ENCODE measurements around the gene HOXA7. TPM values are rescaled to one million over a fixed set of nuclear protein-coding genes. Genes with fewer than 3 reads are reported as not detected.

The HOXA7 gene
- total RNA-seq, 1 experiment from 2014 or later: 2.6 TPM

GRCh38 chr7:27163288-27164044 is 7.0 kb upstream of the HOXA7 start:
- no peak for TF ChIP-seq CTCF (conservative IDR thresholded peaks at IDR 0.05; ENCODE audit: low read depth, low read length)
- no peak for TF ChIP-seq EZH2phosphoT487 (IDR thresholded peaks at IDR 0.05; ENCODE audit: borderline replicate concordance, low read length)
- TF ChIP-seq EZH2 (IDR thresholded peaks at IDR 0.05; ENCODE audit: low read length, unreplicated experiment): no peak
- H3K4me1 ChIP-seq (ENCODE audit: insufficient read depth, low read length): peaks cover 26% of the 10 kb centered on the region
- peaks cover 20% of the 10 kb centered on the region for H4K20me1 ChIP-seq (ENCODE audit: low read length)
- H3K27me3 ChIP-seq (ENCODE audit: low read length): no peaks in the 10 kb centered on the region
- CTCF ChIA-PET: interaction anchor here (0.7 kb wide), 1 partner anchor 480 kb away, joined by 5 read pairs; no protein-coding TSS in a partner anchor
- no peak for ATAC-seq
- H3K79me2 ChIP-seq (ENCODE audit: low read length): peaks cover 73% of the 10 kb centered on the region
- H3K4me2 ChIP-seq (ENCODE audit: low read length): peak overlapping the region; percentile 93
- BruUV-seq (replicated peaks): TSS peak; percentile 21
- peak overlapping the region; percentile 84 for H3K4me3 ChIP-seq (ENCODE audit: low read length)
- no peak overlapping the region for H2AFZ ChIP-seq (ENCODE audit: low read length)
- H3K9me2 ChIP-seq (replicated peaks; ENCODE audit: low read length): no peaks in the 10 kb centered on the region
- no peaks in the 10 kb centered on the region for H3K9me3 ChIP-seq (ENCODE audit: low read length)
- peaks cover 23% of the 10 kb centered on the region for H3K36me3 ChIP-seq (ENCODE audit: low read depth, low read length)
- peak overlapping the region; percentile 97 for H3K27ac ChIP-seq (ENCODE audit: low read length)
- H3K9ac ChIP-seq (ENCODE audit: low read length): peak overlapping the region; percentile 90
- intact Hi-C loops (cut with micrococcal nuclease): loop anchor here (2.0 to 5.0 kb wide), 5 partner anchors 15 to 1271 kb away; no protein-coding TSS in a partner anchor
- DNase-seq: peak; percentile 19
- peaks cover 5% of the 10 kb centered on the region for H3F3A ChIP-seq (ENCODE audit: low read length, unreplicated experiment)
- POLR2A ChIA-PET (ENCODE audit: unreplicated experiment): interaction anchor here (0.6 to 0.9 kb wide), 6 partner anchors 9 to 443 kb away, joined by 3 to 9 read pairs (median 4); no protein-coding TSS in a partner anchor

- peaks cover 21% of the 10 kb centered on the region for H3K4me1 ChIP-seq (ENCODE audit: insufficient read depth, low read length)
- H4K20me1 ChIP-seq (ENCODE audit: low read length): peaks cover 20% of the 10 kb centered on the region
- H3K4me2 ChIP-seq (ENCODE audit: low read length): peak overlapping the region; percentile 93
- peak overlapping the region; percentile 90 for H3K9ac ChIP-seq (ENCODE audit: low read length)
- DNase-seq (peak; percentile 21), ATAC-seq (no peak)
- no peak overlapping the region for H2AFZ ChIP-seq (ENCODE audit: low read length)
- TF ChIP-seq CTCF (conservative IDR thresholded peaks at IDR 0.05; ENCODE audit: low read depth, low read length) (no peak), EZH2 (IDR thresholded peaks at IDR 0.05; ENCODE audit: low read length, unreplicated experiment) (no peak), EZH2phosphoT487 (IDR thresholded peaks at IDR 0.05; ENCODE audit: borderline replicate concordance, low read length) (no peak)
- peaks cover 5% of the 10 kb centered on the region for H3F3A ChIP-seq (ENCODE audit: low read length, unreplicated experiment)
- BruUV-seq (replicated peaks): no TSS peak
- H3K9me2 ChIP-seq (replicated peaks; ENCODE audit: low read length): no peaks in the 10 kb centered on the region
- POLR2A ChIA-PET (ENCODE audit: unreplicated experiment): interaction anchor here (0.5 to 0.9 kb wide), 8 partner anchors 10 to 1307 kb away, joined by 3 to 9 read pairs (median 4); no protein-coding TSS in a partner anchor
- peak overlapping the region; percentile 97 for H3K27ac ChIP-seq (ENCODE audit: low read length)
- peak overlapping the region; percentile 84 for H3K4me3 ChIP-seq (ENCODE audit: low read length)
- H3K27me3 ChIP-seq (ENCODE audit: low read length): no peaks in the 10 kb centered on the region
- H3K79me2 ChIP-seq (ENCODE audit: low read length): peaks cover 65% of the 10 kb centered on the region
- intact Hi-C loops (cut with micrococcal nuclease): loop anchor here (5.0 kb wide), 4 partner anchors 495 to 1270 kb away; no protein-coding TSS in a partner anchor
- CTCF ChIA-PET: interaction anchor here (0.6 to 2.4 kb wide), 4 partner anchors 40 to 794 kb away, joined by 3 to 26 read pairs (median 4); no protein-coding TSS in a partner anchor
- H3K9me3 ChIP-seq (ENCODE audit: low read length): no peaks in the 10 kb centered on the region
- peaks cover 23% of the 10 kb centered on the region for H3K36me3 ChIP-seq (ENCODE audit: low read depth, low read length)
Observed at GRCh38 chr7:27162561-27163287, 6.2 kb upstream of the HOXA7 start.

All from PC-3 (cell line).